A549 (cell line): ENCODE measurements around the gene PKP4. TPM values are rescaled to one million over a fixed set of nuclear protein-coding genes. Genes with fewer than 3 reads are reported as not detected.

ENCODE experiments used
- ATAC-seq, 2 experiments: fragments of 200-7000 bp in 1 of 2; fragments of >200 bp in 1 of 2; cut with Nextera tagmentation in 1 of 2; cut with Tn5 transposase in 1 of 2; 3 replicates each; pipeline versions ENCODE4 v1.8.0 to v1.9.1; 2018 to 2020; ENCODE audit warnings: mild to moderate bottlenecking in 1 of 2, moderate library complexity in 1 of 2
- CTCF ChIA-PET: fragments of 300-600 bp; sonication (Branson Sonifier 250); formaldehyde crosslinking; extraction: SDS; loops from one replicate; lab custom pipeline; 2021; ENCODE audit warnings: antibody characterized with exemption, inconsistent platforms; lab: Yijun Ruan, JAX
- POLR2A ChIA-PET: fragments of 350-600 bp; formaldehyde crosslinking; extraction: SDS; loops from one replicate; lab custom pipeline; 2021; ENCODE audit warnings: antibody characterized with exemption, inconsistent platforms; lab: Yijun Ruan, JAX
- DNase-seq, 2 experiments: peaks; one replicate each; pipeline versions ENCODE4 v3.0.0 to v3.0.0-alpha.2; 2011 to 2016; ENCODE audit warnings: low read depth in 1 of 2, low spot score in 1 of 2
- FAIRE-seq: peaks from 2 replicates; lab custom pipeline; 2011; peaks lifted over from hg19 to GRCh38; lab: Jason Lieb, UNC
- H3K27ac ChIP-seq, 2 experiments: fragments of >200 bp; sonication (Bioruptor Twin); formaldehyde crosslinking; 3 replicates each; pipeline ENCODE4 v1.5.1; 2016 to 2017
- H3K4me1 ChIP-seq: fragments of >200 bp; sonication (Bioruptor Twin); formaldehyde crosslinking; 3 replicates; pipeline ENCODE4 v1.6.1; 2016
- H3K4me2 ChIP-seq: fragments of >200 bp; sonication (Bioruptor Twin); formaldehyde crosslinking; 3 replicates; pipeline ENCODE4 v1.6.1; 2016
- H3K4me3 ChIP-seq: fragments of >200 bp; sonication (Bioruptor Twin); formaldehyde crosslinking; 3 replicates; pipeline ENCODE4 v1.5.1; 2016
- H3K9me3 ChIP-seq: fragments of >200 bp; sonication (Bioruptor Twin); formaldehyde crosslinking; 3 replicates; pipeline ENCODE4 v1.6.1; 2016
- BHLHE40 ChIP-seq: IDR thresholded peaks from 2 replicates; pipeline ENCODE4 v1.6.1; 2012; ENCODE audit warnings: low read depth, low read length, inconsistent platforms
- CHD2 ChIP-seq: fragments of 150-350 bp; IDR thresholded peaks from 2 replicates; pipeline ENCODE4 v1.6.1; 2014; ENCODE audit warnings: low read length; ENCODE audit not compliant: partially characterized antibody
- CHD4 ChIP-seq: fragments of 200-600 bp; sonication (generic); IDR thresholded peaks from 2 replicates; pipeline ENCODE4 v1.6.1; 2016; ENCODE audit warnings: antibody characterized with exemption, mild to moderate bottlenecking, borderline replicate concordance
- ESRRA ChIP-seq: fragments of 150-350 bp; IDR thresholded peaks from 2 replicates; pipeline ENCODE4 v1.6.1; 2014; ENCODE audit warnings: mild to moderate bottlenecking, low read length, borderline replicate concordance
- HEYL ChIP-seq: fragments of 250-450 bp; sonication (Bioruptor Pico); IDR thresholded peaks from 2 replicates; pipeline ENCODE4 v1.8.0; 2021; ENCODE audit warnings: mild to moderate bottlenecking, moderate library complexity
- HOXB5 ChIP-seq: fragments of 250-450 bp; sonication (Bioruptor Pico); IDR thresholded peaks from 2 replicates; pipeline ENCODE4 v1.5.0; 2020; ENCODE audit warnings: mild to moderate bottlenecking, moderate library complexity
- JUN ChIP-seq, 2 experiments: fragments of >200 bp; sonication (Bioruptor Twin); formaldehyde crosslinking; IDR thresholded peaks; 2 replicates in 1 of 2; 3 replicates in 1 of 2; pipeline ENCODE4 v1.6.1; 2016 to 2017
- MYC ChIP-seq: IDR thresholded peaks from 2 replicates; pipeline ENCODE4 v1.6.1; 2012; ENCODE audit warnings: mild to moderate bottlenecking, inconsistent platforms, low read length, improper control_type of control experiment, borderline replicate concordance
- POLR2A ChIP-seq: IDR thresholded peaks from 2 replicates; pipeline ENCODE4 v1.6.1; 2012; ENCODE audit warnings: mild to moderate bottlenecking, low read length
- RAD21 ChIP-seq, 2 experiments: fragments of >200 bp in 1 of 2; sonication (Bioruptor Twin) in 1 of 2; formaldehyde crosslinking in 1 of 2; IDR thresholded peaks in 1 of 2; conservative IDR thresholded peaks in 1 of 2; 2 replicates in 1 of 2; 3 replicates in 1 of 2; pipeline ENCODE4 v1.6.1; 2012 to 2018; ENCODE audit warnings: inconsistent platforms in 1 of 2
- RCOR1 ChIP-seq: fragments of 150-350 bp; IDR thresholded peaks from 2 replicates; pipeline ENCODE4 v1.6.1; 2014; ENCODE audit warnings: antibody characterized with exemption, low read length, low read depth
- RFX5 ChIP-seq: fragments of 450-650 bp; IDR thresholded peaks from 2 replicates; pipeline ENCODE4 v1.7.1; 2014; ENCODE audit warnings: antibody characterized with exemption, mild to moderate bottlenecking, moderate library complexity
- RNF2 ChIP-seq: fragments of 200-600 bp; sonication (generic); IDR thresholded peaks from 2 replicates; pipeline ENCODE4 v1.6.1; 2016; ENCODE audit warnings: low read depth, mild to moderate bottlenecking, antibody characterized with exemption, moderate library complexity, borderline replicate concordance
- ZFP36 ChIP-seq: fragments of 450-650 bp; IDR thresholded peaks from 2 replicates; pipeline ENCODE4 v1.6.1; 2014; ENCODE audit warnings: borderline replicate concordance; ENCODE audit not compliant: partially characterized antibody
- WGBS: methylation state at CpG from one replicate; pipeline ENCODE4 v1.1.6; 2017; ENCODE audit errors: missing lambda C conversion rate; 5-methylcytosine and 5-hydroxymethylcytosine counted together
- polyA minus RNA-seq: library from RNA; depleted of rRNA, polyadenylated mRNA; stranded (reverse); fragments of >200 nt; gene quantifications from 2 replicates; pipeline ENCODE4 v1.2.3, GENCODE V29; 2011; rRNA and poly(A)+ RNA removed
- polyA plus RNA-seq, 4 experiments: library from polyadenylated mRNA; depleted of rRNA in 3 of 4; stranded (reverse); fragments of >200 nt; fragmentation: RNase III in 1 of 4; extraction: RNeasy Plus Mini Kit Qiagen cat#74134 plus additional on column Dnase treatment in 1 of 4; gene quantifications; 2 replicates in 3 of 4; 3 replicates in 1 of 4; pipeline ENCODE4 v1.2.3, GENCODE V29; 2011 to 2017
- TF ChIP-seq, protein P1 (sequence below): fragments of 250-450 bp; sonication (Bioruptor Pico); IDR thresholded peaks from 2 replicates; pipeline ENCODE4 v1.5.0; 2021; ENCODE audit warnings: mild to moderate bottlenecking, moderate library complexity, borderline replicate concordance
- TF ChIP-seq, protein P2 (sequence below): IDR thresholded peaks from 2 replicates; pipeline ENCODE4 v1.6.1; 2012
- TF ChIP-seq, protein P3 (sequence below): IDR thresholded peaks from 2 replicates; pipeline ENCODE4 v1.6.1; 2012
- TF ChIP-seq, protein P4 (sequence below): fragments of >200 bp; sonication (Bioruptor Twin); formaldehyde crosslinking; IDR thresholded peaks from 3 replicates; pipeline ENCODE4 v1.5.1; 2016

PKP4 gene, protein sequence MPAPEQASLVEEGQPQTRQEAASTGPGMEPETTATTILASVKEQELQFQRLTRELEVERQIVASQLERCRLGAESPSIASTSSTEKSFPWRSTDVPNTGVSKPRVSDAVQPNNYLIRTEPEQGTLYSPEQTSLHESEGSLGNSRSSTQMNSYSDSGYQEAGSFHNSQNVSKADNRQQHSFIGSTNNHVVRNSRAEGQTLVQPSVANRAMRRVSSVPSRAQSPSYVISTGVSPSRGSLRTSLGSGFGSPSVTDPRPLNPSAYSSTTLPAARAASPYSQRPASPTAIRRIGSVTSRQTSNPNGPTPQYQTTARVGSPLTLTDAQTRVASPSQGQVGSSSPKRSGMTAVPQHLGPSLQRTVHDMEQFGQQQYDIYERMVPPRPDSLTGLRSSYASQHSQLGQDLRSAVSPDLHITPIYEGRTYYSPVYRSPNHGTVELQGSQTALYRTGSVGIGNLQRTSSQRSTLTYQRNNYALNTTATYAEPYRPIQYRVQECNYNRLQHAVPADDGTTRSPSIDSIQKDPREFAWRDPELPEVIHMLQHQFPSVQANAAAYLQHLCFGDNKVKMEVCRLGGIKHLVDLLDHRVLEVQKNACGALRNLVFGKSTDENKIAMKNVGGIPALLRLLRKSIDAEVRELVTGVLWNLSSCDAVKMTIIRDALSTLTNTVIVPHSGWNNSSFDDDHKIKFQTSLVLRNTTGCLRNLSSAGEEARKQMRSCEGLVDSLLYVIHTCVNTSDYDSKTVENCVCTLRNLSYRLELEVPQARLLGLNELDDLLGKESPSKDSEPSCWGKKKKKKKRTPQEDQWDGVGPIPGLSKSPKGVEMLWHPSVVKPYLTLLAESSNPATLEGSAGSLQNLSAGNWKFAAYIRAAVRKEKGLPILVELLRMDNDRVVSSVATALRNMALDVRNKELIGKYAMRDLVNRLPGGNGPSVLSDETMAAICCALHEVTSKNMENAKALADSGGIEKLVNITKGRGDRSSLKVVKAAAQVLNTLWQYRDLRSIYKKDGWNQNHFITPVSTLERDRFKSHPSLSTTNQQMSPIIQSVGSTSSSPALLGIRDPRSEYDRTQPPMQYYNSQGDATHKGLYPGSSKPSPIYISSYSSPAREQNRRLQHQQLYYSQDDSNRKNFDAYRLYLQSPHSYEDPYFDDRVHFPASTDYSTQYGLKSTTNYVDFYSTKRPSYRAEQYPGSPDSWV
- polyA plus RNA-seq (2011; rRNA removed) (56.6 and 57.9 TPM in 2 replicates), polyA plus RNA-seq (2017; fragmentation: RNase III; extraction: RNeasy Plus Mini Kit Qiagen cat#74134 plus additional on column Dnase treatment) (26.7 to 33.4 TPM (median 27.0 TPM) in 3 replicates), polyA minus RNA-seq (123 and 140 TPM in 2 replicates)
- polyA plus RNA-seq (2012; cell fraction: cytosol; rRNA removed), result 23.5 and 29.0 TPM in 2 replicates
- 42.4 and 45.8 TPM in 2 replicates for polyA plus RNA-seq (2012; cell fraction: nucleus; rRNA removed)

DNA sequence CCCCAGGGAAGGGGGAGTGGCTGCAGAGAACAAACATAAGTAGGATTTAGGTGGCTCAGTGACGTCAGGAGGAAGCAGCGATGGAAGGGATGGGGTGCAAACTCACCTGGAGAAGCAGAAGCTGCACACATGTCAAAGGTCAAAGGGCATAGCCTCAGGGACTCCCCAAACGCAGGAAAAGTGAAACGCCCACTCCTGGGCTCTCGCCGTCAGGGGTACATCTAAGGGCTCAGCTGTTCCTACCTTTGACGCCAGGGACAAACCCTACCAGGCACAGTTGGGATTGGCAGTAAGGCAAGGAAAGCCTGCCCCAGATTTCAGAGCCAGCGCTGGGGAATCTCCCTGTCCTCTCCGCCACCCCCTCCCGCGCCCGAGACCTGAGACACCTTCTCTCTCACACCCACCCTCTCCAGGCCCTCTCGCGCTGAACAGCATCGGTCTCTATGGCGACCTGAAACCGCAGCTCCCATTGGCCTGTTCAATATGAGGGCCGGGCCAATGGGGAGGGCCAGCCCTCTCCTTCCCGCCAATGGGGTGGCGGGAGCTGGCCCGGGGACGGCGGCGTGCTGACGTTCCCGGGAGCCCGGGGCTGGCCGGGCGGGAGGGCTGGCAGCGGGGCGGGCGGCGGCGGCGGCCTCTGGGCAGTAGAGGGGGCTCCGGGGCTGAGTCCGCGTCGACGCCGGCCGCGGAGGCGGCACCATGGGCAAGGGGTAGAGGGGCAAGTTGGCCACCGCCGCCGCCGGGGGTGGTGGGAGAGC lies at the start of gene PKP4, which contains the start of gene CCDC148:
Gene PKP4, plus strand, starts transcription at position 644 of the 758 bp plus-strand sequence. CDS start 76,233 bp downstream, outside the sequence.
Gene CCDC148, minus strand, starts transcription at position 445 of the 758 bp plus-strand sequence. Its CDS starts 314 bp downstream, at position 131.
- ChIA-PET CTCF (interaction anchor here (0.6 to 3.7 kb wide), 8 partner anchors 13 to 422 kb away, joined by 3 to 13 read pairs (median 4); no protein-coding TSS in a partner anchor), POLR2A (interaction anchor here (0.6 to 1.1 kb wide), 3 partner anchors 49 to 100 kb away, joined by 3 to 5 read pairs (median 3); no protein-coding TSS in a partner anchor)

DNA sequence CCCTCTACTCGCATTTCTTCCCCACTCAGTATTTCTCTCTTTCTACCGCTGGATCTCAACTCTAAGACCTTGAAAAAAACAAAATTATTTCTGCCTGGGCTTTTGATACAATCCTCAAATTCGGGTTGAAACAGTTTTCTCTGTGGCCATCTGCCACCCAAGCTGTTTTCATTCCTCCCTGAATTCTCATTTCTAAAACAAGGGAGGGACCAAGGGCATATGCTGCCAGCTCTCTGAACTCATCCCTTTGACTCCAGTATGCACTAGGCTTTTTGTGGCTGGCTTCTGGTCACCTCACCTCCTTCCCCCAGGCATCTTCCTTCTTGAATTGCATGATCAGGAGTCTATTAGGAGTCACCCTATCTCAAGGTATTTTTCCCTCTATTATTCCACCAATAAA lies 49.7 kb upstream of the PKP4 start:
- H3K27ac ChIP-seq, result no peak overlapping the region
- WGBS, result 60% methylated on average over 3 of the region's 3 CpGs
- no peaks in the 10 kb centered on the region for H3K4me1 ChIP-seq
- CTCF ChIA-PET, result interaction anchor here (0.7 kb wide), 2 partner anchors 104 to 772 kb away, joined by 3 read pairs; no protein-coding TSS in a partner anchor
- H3K4me3 ChIP-seq, result no peak overlapping the region
- no peak for ATAC-seq
- TF ChIP-seq ESRRA (no peak), ZFP36 (no peak), CHD4 (no peak), POLR2A (no peak), CHD2 (no peak), HEYL (CRISPR knock-in tag) (no peak), RCOR1 (no peak), MYC (no peak), RNF2 (no peak)
- TF ChIP-seq, protein P1, sequence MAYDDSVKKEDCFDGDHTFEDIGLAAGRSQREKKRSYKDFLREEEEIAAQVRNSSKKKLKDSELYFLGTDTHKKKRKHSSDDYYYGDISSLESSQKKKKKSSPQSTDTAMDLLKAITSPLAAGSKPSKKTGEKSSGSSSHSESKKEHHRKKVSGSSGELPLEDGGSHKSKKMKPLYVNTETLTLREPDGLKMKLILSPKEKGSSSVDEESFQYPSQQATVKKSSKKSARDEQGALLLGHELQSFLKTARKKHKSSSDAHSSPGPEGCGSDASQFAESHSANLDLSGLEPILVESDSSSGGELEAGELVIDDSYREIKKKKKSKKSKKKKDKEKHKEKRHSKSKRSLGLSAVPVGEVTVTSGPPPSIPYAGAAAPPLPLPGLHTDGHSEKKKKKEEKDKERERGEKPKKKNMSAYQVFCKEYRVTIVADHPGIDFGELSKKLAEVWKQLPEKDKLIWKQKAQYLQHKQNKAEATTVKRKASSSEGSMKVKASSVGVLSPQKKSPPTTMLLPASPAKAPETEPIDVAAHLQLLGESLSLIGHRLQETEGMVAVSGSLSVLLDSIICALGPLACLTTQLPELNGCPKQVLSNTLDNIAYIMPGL (CRISPR knock-in tag), result no peak
- TF ChIP-seq, all 56 proteins: peak for 0
- DNase-seq (no peak), FAIRE-seq (no peak)
- peaks cover 12% of the 10 kb centered on the region; the same call in 1 of the 3 replicates for H3K9me3 ChIP-seq
- POLR2A ChIA-PET, result no interaction called here
- no peak overlapping the region for H3K4me2 ChIP-seq

More for the DNA sequence above, at the start of gene PKP4, which contains the start of gene CCDC148:
- TF ChIP-seq JUN (IDR thresholded peaks at IDR 0.05) (peak in 1 of 2 experiments; percentile 44; a peak in 1 of 5 replicates), POLR2A (peak; percentile 47; the same call in 1 of the 2 replicates), BHLHE40 (no peak), ZFP36 (no peak), RFX5 (peak; percentile 65; the same call in 1 of the 2 replicates), HOXB5 (CRISPR knock-in tag) (no peak), RAD21 (conservative IDR thresholded peaks at IDR 0.05 in 1 of 2, IDR thresholded peaks at IDR 0.05 in 1 of 2) (peak in 1 of 2 experiments; percentile 47; a peak in 2 of 5 replicates)
- TF ChIP-seq, protein P2, sequence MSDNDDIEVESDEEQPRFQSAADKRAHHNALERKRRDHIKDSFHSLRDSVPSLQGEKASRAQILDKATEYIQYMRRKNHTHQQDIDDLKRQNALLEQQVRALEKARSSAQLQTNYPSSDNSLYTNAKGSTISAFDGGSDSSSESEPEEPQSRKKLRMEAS, result 0 out of 2 replicates have a peak, but pooled peaks have one; percentile 36
- TF ChIP-seq, protein P3, sequence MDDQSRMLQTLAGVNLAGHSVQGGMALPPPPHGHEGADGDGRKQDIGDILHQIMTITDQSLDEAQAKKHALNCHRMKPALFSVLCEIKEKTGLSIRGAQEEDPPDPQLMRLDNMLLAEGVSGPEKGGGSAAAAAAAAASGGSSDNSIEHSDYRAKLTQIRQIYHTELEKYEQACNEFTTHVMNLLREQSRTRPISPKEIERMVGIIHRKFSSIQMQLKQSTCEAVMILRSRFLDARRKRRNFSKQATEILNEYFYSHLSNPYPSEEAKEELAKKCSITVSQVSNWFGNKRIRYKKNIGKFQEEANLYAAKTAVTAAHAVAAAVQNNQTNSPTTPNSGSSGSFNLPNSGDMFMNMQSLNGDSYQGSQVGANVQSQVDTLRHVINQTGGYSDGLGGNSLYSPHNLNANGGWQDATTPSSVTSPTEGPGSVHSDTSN, result no peak
- TF ChIP-seq, protein P4, sequence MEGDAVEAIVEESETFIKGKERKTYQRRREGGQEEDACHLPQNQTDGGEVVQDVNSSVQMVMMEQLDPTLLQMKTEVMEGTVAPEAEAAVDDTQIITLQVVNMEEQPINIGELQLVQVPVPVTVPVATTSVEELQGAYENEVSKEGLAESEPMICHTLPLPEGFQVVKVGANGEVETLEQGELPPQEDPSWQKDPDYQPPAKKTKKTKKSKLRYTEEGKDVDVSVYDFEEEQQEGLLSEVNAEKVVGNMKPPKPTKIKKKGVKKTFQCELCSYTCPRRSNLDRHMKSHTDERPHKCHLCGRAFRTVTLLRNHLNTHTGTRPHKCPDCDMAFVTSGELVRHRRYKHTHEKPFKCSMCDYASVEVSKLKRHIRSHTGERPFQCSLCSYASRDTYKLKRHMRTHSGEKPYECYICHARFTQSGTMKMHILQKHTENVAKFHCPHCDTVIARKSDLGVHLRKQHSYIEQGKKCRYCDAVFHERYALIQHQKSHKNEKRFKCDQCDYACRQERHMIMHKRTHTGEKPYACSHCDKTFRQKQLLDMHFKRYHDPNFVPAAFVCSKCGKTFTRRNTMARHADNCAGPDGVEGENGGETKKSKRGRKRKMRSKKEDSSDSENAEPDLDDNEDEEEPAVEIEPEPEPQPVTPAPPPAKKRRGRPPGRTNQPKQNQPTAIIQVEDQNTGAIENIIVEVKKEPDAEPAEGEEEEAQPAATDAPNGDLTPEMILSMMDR, result peak; percentile 24
- FAIRE-seq (no peak), ATAC-seq (peak; percentile 81 to 89), DNase-seq (peak; percentile 86 to 91)
- Histone ChIP-seq H3K4me1 (peaks cover 32% of the 10 kb centered on the region), H3K27ac (peak within 1 kb of the TSS; percentile 95 to 98), H3K9me3 (no peaks in the 10 kb centered on the region), H3K4me2 (peak within 1 kb of the TSS; percentile 94), H3K4me3 (peak within 1 kb of the TSS; percentile 94)
- under 1% methylated on average over 9 of the region's 48 CpGs for WGBS
